ENCODE data around the gene THADA.

THADA gene

DNA sequence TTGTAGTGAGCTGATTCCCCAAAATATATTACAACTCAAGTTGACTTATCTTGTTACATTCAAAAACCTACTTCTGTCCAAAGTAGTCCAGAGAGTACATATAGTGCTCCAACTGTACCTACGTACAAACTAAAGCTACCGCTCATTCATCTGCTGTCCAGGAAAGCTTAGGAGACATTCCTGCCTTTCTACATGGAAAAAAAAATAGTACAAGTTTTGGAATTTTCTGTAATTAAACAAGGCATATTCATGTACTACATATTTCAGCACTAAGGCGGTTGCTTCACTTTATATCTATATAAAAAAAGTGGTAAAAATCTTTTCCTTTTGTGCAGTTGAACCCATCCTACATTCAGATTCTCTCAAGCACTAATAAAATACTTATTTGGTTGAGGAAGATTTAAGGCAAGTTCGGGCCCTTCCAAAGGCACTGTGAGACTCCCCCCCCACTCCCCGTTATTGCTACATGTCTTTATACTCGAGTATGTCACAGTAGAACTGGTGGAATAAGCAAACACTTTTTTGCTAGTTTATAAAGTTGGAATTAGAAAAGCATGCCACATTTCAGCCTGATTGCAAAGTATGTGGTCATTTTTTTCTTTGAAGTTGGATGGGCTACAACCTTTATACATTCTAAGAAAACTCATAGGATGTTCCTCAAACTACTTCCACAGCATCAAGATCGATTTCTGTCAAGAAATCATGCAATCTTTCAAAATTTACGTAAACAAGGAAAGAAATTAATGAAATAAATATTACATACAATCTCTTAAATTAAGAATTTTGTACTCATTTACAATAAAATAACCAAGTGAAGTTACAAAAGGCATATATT is 373.1 kb downstream of the THADA start:
- DNase-seq (ENCODE audit: low spot score) = no peak

DNA sequence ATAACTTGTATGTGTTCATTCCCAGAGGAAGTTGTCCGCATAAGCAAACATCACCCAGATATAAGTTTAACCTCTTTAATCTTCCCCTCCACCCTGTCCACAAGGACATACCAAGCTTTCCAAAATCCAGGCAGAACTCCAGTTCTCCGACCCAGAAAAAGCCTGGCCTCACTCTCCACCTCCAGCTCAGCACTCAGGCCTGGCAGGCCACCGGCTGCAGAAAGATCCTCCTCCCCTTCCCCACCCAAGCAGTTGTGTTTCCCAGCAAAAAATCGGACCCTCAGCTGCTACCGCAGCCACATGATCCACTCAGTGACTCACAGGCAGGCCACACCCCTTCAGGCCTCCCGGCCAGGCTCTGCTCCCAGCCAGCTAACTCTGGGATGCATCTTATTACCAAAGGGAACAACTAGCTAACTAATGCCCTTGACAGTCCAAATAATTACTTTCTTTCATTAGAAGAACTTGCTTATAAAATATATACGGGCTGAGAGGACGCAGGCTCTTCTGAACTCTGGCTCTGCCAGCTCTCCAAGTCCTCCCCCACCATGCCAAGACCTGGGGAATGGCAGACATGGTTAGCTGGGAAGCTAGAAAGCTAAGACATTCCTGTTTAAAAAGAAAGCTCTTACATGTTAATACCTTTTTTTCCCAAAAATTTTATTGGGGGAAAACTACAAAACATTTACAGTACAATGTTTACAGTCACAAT is 373.9 kb downstream of the THADA start:
- peak; percentile 93 for DNase-seq (ENCODE audit: low spot score)

- DNase-seq (ENCODE audit: low spot score) = peak; percentile 80
Measured at GRCh38 chr2:43221124-43221762, 374.6 kb downstream of the THADA start.

GRCh38 chr2:43220760-43221123 is 375.1 kb downstream of the THADA start:
- DNase-seq (ENCODE audit: low spot score) = no peak

DNA sequence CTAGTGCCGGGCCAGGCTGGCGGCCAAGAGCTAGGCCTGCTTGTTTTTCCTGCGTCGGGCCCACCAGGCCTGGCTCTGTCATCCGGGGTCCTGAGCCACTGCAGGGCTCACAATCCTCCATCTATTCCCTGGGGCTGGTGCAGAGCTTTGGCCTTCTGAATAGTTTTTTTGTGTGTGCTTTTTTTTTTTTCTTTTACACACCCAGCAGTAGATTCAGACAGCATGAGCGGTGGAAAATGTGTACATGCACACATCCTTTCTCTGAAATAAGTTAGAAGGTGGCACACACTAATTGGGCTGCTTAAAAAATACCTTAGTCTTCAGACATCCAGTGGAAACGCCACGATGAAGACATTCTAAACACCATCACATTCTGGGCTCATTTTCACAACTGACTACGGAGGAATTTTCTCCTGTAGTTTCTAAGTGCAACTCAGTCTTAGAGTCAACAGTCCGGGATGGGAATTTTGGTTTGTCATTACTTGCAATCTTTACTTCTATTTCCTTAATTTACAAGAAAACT is 375.5 kb downstream of the THADA start:
- DNase-seq (ENCODE audit: low spot score) = no peak

DNA sequence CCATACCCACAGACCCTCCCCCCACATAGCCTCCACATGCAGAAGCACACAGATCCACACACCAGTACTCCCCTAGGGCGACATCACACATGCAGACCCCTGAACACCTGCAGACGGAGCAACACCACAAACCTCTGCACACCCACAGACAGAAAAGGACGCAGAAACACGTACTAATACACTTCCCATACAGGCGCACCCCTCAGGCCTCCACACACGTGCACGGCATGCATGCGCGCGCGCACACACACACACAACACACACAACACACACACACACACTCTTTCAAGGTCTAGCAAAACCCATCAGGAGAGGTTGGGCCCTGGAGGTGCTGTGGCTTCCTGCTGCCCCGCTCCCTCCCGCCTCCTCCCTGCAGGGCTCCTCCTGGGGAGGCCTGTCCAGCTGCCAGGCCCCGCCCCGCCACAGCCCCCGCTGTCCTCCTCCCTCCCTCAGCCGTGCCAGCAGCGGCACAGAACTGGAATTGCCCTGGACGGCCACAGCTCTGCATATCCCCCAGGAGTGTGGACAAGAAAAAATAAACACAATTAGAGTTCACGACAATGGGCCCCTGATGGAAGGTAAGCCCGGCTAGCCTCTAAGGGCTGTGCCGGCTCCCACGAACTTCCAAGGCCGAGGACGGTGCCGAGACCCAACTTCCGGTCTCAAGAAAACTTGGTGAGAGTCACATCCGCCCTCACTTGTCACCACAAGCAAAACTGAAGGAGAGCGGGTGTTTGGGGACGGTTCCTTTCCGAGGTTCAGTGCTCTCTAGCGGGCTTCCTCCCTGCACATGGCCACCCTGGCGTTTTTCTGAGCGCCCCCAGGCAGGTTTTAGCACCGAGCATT is 376.2 kb downstream of the THADA start:
- peak; percentile 76 for DNase-seq (ENCODE audit: low spot score)

GRCh38 chr2:43218702-43219382 is 377.0 kb downstream of the THADA start:
- no peak for DNase-seq (ENCODE audit: low spot score)

- no peak for DNase-seq (ENCODE audit: low spot score)
Measured at GRCh38 chr2:43218155-43218701, 377.6 kb downstream of the THADA start.

GRCh38 chr2:43217228-43218154 is 378.3 kb downstream of the THADA start:
- DNase-seq (ENCODE audit: low spot score) = peak; percentile 75

DNA sequence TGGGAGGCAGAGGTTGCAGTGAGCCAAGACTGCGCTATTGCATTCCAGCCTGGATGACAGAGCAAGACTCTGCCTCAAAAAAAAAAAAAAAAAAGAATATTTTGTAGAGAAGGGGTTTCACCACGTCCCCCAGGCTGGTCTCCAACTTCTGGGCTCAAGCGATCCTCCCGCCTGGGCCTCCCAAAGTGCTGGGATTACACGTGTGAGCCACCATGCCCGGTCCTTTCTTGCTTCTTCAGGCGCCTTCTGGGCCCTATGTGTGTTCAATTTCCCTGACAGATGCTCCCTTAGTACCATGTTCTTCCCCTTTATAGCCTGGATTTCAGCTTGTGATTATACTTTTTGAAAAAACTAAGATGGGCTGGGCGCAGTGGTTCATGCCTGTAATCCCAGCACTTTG is 379.2 kb downstream of the THADA start:
- DNase-seq (ENCODE audit: low spot score) = no peak

GRCh38 chr2:43215673-43216255 is 380.1 kb downstream of the THADA start:
- no peak for DNase-seq (ENCODE audit: low spot score)

GRCh38 chr2:43214253-43214652 is 381.6 kb downstream of the THADA start:
- no peak for DNase-seq (ENCODE audit: low spot score)

DNA sequence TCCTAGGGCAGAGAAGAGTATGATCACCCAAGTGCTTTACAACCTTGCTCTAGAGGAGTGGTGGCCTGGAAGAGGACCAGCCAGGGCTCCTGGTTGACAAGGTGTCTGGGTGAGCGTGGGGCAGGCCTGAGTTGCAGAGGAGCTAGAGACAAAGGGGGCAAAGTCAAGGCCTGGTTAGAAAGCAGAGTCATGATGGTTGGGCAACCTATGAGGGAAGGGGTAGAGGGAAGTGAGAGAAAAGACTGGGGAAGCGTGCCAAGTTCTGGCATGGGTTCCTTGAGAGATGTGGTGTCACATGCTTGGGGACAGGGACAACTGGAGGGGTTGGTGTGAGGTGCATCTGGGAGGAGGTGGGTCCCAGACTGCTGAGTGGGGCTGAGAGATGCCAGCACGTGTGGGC is 382.9 kb downstream of the THADA start:
- no peak for DNase-seq (ENCODE audit: low spot score)

DNA sequence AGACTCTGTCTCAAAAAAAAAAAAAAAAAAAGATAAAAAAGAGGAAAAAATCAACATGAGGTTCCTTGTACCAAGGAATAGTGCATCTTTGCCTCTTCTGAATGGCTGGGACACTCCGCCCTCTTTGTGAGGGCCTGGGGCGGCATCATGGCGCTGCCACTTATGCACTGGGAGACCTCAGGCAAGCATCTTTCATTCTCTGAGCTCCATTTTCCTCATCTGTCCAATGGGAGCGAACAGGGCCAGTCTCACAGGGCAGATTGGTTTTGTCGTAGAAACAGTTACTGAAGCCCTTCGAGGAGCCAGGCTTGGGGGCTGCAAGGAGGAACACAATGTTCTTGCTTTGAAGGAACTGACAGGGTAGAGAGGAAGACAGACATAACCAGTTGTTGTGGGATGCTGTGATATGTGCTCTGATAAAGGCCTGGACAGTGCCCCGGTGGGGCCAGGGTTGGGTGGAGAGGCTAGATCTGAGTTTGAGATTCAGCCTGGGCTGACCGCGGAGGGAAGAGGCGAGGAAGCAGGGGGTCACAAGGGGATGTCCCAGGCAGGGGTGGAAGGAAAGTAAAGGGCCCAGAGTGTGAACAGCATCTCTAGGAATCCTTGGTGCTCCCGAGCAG is 383.5 kb downstream of the THADA start:
- DNase-seq (ENCODE audit: low spot score) = no peak

DNA sequence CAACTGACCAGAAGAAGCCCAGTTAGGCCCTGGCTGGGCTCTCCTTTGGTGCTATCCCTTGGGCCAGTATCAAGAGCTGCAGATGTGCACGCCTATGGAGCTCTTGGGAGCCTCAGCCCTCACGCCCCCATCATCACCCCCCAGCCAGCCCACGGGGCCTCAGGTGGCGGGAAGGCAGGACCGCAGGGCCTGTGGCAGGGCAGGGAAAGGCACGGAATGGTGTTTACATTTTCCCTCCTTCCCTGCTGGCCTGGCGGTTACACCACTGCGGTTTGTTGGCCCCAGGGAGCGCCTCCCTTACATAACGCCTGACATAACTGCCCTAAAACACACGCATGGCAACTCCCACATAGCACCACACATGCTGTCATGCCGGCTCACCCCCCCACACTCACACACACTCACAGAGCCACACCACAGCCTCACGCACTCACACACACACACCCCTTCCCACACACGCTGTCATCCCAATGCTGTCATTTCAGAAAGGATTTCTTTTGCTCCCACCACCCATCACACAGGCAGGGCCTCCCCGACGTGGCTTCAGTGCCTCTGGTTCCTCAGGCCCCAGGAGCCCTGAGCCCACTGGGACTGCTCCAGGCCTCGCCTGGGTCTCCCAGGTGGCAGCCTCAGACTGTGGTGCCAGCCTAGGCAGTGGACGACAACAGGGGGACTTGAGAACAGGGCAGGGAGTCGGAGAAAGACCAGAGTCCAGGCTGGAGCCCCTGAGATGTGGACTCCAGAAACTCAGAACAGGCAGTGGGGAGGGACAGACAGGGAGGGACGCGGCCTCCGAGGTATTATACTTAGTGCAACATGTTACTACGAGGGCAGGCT is 385.2 kb downstream of the THADA start:
- DNase-seq (ENCODE audit: low spot score) = no peak

DNA sequence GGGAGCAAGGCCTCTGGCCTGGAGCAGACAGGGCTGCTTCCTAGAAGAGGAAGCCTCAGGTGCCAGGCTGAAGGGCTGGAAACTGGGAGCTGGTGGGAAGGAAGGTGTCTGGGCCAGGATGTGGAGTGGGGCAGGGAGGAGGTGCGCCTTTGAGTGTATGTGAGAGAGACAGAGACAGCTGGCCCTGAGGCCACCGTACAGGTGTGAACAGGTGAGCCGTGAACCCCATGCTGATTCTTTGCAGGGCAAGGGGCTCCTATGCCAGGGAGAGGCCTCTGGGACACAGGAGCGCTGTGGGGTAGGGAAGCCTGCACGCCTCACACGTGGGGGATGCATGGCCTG is 385.7 kb downstream of the THADA start:
- no peak for DNase-seq (ENCODE audit: low spot score)

- DNase-seq (ENCODE audit: low spot score) = no peak
Measured at GRCh38 chr2:43209204-43209717, 386.6 kb downstream of the THADA start.
